Skeletal muscle satellite cell (primary cell): ENCODE results near the gene DNAJC1.
"Not testable (repeated sequence)": the region's sequence is repeated elsewhere in the genome, so short reads cannot be mapped to it uniquely, and the experiment has no call there.

Experiments
- H3K27me3 ChIP-seq: 2 replicates; pipeline ENCODE4 v1.7.0; 2013; ENCODE audit warnings: low read length; ENCODE audit not compliant: control insufficient read depth, insufficient read depth
- H3K36me3 ChIP-seq: 2 replicates; pipeline ENCODE4 v1.7.0; 2013; ENCODE audit warnings: mild to moderate bottlenecking, control low read depth, low read length; ENCODE audit not compliant: insufficient read depth
- H3K4me1 ChIP-seq: 2 replicates; pipeline ENCODE4 v1.7.0; 2013; ENCODE audit warnings: low read length; ENCODE audit not compliant: control insufficient read depth, insufficient read depth
- H3K4me2 ChIP-seq: 2 replicates; pipeline ENCODE4 v1.7.0; 2013; ENCODE audit warnings: mild to moderate bottlenecking, low read length
- H3K4me3 ChIP-seq: 2 replicates; pipeline ENCODE4 v1.7.0; 2013; ENCODE audit warnings: low read length
- H3K9ac ChIP-seq: 2 replicates; pipeline ENCODE4 v1.7.0; 2013; ENCODE audit warnings: mild to moderate bottlenecking, low read depth, low read length, moderate library complexity
- H3K9me3 ChIP-seq: replicated peaks from 2 replicates; pipeline ENCODE4 v1.7.0; 2013; ENCODE audit warnings: mild to moderate bottlenecking, control low read depth, low read length

The DNAJC1 gene

GRCh38 chr10:21820952-21821351 lies 182.6 kb downstream of the DNAJC1 start:
- Histone ChIP-seq H3K9ac (no peak overlapping the region), H3K27me3 (no peaks in the 10 kb centered on the region), H3K9me3 (no peaks in the 10 kb centered on the region), H3K4me2 (no peak overlapping the region), H3K4me1 (no peaks in the 10 kb centered on the region), H3K36me3 (no peaks in the 10 kb centered on the region), H3K4me3 (no peak overlapping the region)

GRCh38 chr10:21818416-21818815 lies 185.1 kb downstream of the DNAJC1 start:
- H3K36me3 ChIP-seq, H3K4me2 ChIP-seq, H3K27me3 ChIP-seq: not testable (repeated sequence)

GRCh38 chr10:21814866-21815265 lies 188.7 kb downstream of the DNAJC1 start:
- Histone ChIP-seq H3K27me3 (no peaks in the 10 kb centered on the region), H3K9ac (no peak overlapping the region), H3K4me1 (no peaks in the 10 kb centered on the region), H3K9me3 (no peaks in the 10 kb centered on the region), H3K4me3 (no peak overlapping the region), H3K4me2 (no peak overlapping the region), H3K36me3 (no peaks in the 10 kb centered on the region)

More at GRCh38 chr10:21818416-21818815, 185.1 kb downstream of the DNAJC1 start:
- H3K9ac ChIP-seq, H3K9me3 ChIP-seq, H3K4me3 ChIP-seq, H3K4me1 ChIP-seq: not testable (repeated sequence)

- H3K27me3 ChIP-seq = no peaks in the 10 kb centered on the region
- no peak overlapping the region for H3K4me3 ChIP-seq
- H3K4me1 ChIP-seq = no peaks in the 10 kb centered on the region
- no peaks in the 10 kb centered on the region for H3K36me3 ChIP-seq
- H3K9me3 ChIP-seq = no peaks in the 10 kb centered on the region
- no peak overlapping the region for H3K9ac ChIP-seq
- H3K4me2 ChIP-seq = no peak overlapping the region
Observed at GRCh38 chr10:21813946-21814345, 189.6 kb downstream of the DNAJC1 start.

GRCh38 chr10:21811245-21811585 lies 192.3 kb downstream of the DNAJC1 start:
- H3K9me3 ChIP-seq = no peaks in the 10 kb centered on the region
- H3K36me3 ChIP-seq = no peaks in the 10 kb centered on the region
- no peak overlapping the region for H3K4me2 ChIP-seq
- no peaks in the 10 kb centered on the region for H3K4me1 ChIP-seq
- no peak overlapping the region for H3K4me3 ChIP-seq
- no peak overlapping the region for H3K9ac ChIP-seq
- no peaks in the 10 kb centered on the region for H3K27me3 ChIP-seq

GRCh38 chr10:21810582-21811244 lies 192.8 kb downstream of the DNAJC1 start:
- Histone ChIP-seq H3K27me3 (no peaks in the 10 kb centered on the region), H3K9ac (no peak overlapping the region), H3K4me1 (no peaks in the 10 kb centered on the region), H3K4me3 (no peak overlapping the region), H3K4me2 (no peak overlapping the region), H3K36me3 (no peaks in the 10 kb centered on the region), H3K9me3 (no peaks in the 10 kb centered on the region)

GRCh38 chr10:21808550-21808949 lies 195.0 kb downstream of the DNAJC1 start:
- Histone ChIP-seq H3K27me3 (no peaks in the 10 kb centered on the region), H3K9me3 (no peaks in the 10 kb centered on the region), H3K4me3 (no peak overlapping the region), H3K9ac (no peak overlapping the region), H3K4me1 (no peaks in the 10 kb centered on the region), H3K4me2 (no peak overlapping the region), H3K36me3 (no peaks in the 10 kb centered on the region)

- Histone ChIP-seq H3K4me2 (no peak overlapping the region), H3K9me3 (no peaks in the 10 kb centered on the region), H3K4me3 (no peak overlapping the region), H3K36me3 (no peaks in the 10 kb centered on the region), H3K4me1 (no peaks in the 10 kb centered on the region), H3K9ac (no peak overlapping the region), H3K27me3 (no peaks in the 10 kb centered on the region)
Observed at GRCh38 chr10:21807180-21807579, 196.3 kb downstream of the DNAJC1 start.

- Histone ChIP-seq H3K36me3 (no peaks in the 10 kb centered on the region), H3K4me1 (no peaks in the 10 kb centered on the region), H3K9ac (no peak overlapping the region), H3K4me3 (no peak overlapping the region), H3K4me2 (no peak overlapping the region), H3K27me3 (no peaks in the 10 kb centered on the region), H3K9me3 (no peaks in the 10 kb centered on the region)
Observed at GRCh38 chr10:21803374-21803773, 200.2 kb downstream of the DNAJC1 start.

GRCh38 chr10:21801609-21802008 lies 201.9 kb downstream of the DNAJC1 start:
- no peaks in the 10 kb centered on the region for H3K4me1 ChIP-seq
- H3K36me3 ChIP-seq = no peaks in the 10 kb centered on the region
- no peaks in the 10 kb centered on the region for H3K9me3 ChIP-seq
- no peak overlapping the region for H3K9ac ChIP-seq
- H3K27me3 ChIP-seq = no peaks in the 10 kb centered on the region
- H3K4me3 ChIP-seq = no peak overlapping the region
- H3K4me2 ChIP-seq = no peak overlapping the region

GRCh38 chr10:21797984-21798765 lies 205.4 kb downstream of the DNAJC1 start:
- Histone ChIP-seq H3K36me3 (no peaks in the 10 kb centered on the region), H3K9ac (no peak overlapping the region), H3K4me3 (no peak overlapping the region), H3K4me1 (no peaks in the 10 kb centered on the region), H3K9me3 (no peaks in the 10 kb centered on the region), H3K4me2 (no peak overlapping the region), H3K27me3 (no peaks in the 10 kb centered on the region)

- H3K9me3 ChIP-seq = no peaks in the 10 kb centered on the region
- H3K9ac ChIP-seq = no peak overlapping the region
- no peaks in the 10 kb centered on the region for H3K4me1 ChIP-seq
- H3K4me3 ChIP-seq = no peak overlapping the region
- H3K36me3 ChIP-seq = no peaks in the 10 kb centered on the region
- no peak overlapping the region for H3K4me2 ChIP-seq
- H3K27me3 ChIP-seq = no peaks in the 10 kb centered on the region
Observed at GRCh38 chr10:21797533-21797932, 206.0 kb downstream of the DNAJC1 start.
